HG02852 (cell line): Measurements from ENCODE around the gene TBX22.
"Not testable (repeated sequence)": the region's sequence is repeated elsewhere in the genome, so short reads cannot be mapped to it uniquely, and the experiment has no call there.

Experiments used
- ATAC-seq: cut with Tn5 transposase; IDR thresholded peaks from one replicate; pipeline ENCODE4 v1.9.1; 2021; ENCODE audit warnings: mild to moderate bottlenecking, moderate library complexity; ENCODE audit not compliant: unreplicated experiment

The TBX22 gene, protein sequence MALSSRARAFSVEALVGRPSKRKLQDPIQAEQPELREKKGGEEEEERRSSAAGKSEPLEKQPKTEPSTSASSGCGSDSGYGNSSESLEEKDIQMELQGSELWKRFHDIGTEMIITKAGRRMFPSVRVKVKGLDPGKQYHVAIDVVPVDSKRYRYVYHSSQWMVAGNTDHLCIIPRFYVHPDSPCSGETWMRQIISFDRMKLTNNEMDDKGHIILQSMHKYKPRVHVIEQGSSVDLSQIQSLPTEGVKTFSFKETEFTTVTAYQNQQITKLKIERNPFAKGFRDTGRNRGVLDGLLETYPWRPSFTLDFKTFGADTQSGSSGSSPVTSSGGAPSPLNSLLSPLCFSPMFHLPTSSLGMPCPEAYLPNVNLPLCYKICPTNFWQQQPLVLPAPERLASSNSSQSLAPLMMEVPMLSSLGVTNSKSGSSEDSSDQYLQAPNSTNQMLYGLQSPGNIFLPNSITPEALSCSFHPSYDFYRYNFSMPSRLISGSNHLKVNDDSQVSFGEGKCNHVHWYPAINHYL

GRCh38 chrX:80014141-80014940, at the start of gene TBX22:
TSS of gene TBX22 (plus strand) at chrX:80014753. CDS start at chrX:80022270, 7,517 bp downstream.
- ATAC-seq = no peak

GRCh38 chrX:79975605-79976004, 38.9 kb upstream of the TBX22 start:
- ATAC-seq = no peak

DNA sequence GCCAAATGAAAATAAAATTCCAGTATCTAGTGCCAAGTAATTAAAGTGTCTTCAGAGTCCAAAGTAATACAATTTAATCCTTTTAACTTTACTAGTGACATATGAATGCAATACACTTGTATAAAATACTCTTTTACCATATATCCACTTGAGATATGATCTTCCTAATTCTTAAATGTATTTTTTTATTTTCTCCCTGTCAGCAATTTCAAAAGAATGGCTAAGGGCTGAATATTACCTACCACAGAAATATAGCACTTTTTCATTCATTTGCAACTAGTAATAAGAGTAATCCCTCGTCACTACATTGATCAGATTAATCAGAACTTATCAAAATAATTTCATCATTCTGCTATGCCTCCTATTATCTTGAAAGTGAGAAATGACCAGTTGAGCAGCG, 10.1 kb upstream of the TBX22 start:
- ATAC-seq = no peak

DNA sequence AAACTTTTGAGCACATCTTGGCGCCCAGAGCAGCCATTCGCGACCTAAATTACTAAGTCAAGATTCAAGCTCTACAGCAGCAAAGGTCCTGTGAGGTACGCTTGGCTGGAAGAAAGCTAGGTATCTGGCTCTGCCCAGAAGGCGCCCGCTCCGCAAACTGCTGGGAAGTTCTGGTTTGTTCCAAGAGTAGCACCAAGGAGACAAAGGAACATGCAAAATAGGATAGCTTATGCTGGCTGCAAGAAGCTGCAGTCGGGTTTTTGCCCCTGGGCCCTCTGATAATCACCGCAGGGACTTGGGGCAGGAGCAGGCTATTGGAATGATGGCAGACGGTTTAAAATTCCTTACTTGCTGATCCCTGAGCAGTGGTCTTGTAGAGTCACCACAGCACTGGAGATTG, 3.0 kb upstream of the TBX22 start:
- ATAC-seq = no peak

- no peak for ATAC-seq
Observed at GRCh38 chrX:80016182-80016581, 1.6 kb downstream of the TBX22 start.

DNA sequence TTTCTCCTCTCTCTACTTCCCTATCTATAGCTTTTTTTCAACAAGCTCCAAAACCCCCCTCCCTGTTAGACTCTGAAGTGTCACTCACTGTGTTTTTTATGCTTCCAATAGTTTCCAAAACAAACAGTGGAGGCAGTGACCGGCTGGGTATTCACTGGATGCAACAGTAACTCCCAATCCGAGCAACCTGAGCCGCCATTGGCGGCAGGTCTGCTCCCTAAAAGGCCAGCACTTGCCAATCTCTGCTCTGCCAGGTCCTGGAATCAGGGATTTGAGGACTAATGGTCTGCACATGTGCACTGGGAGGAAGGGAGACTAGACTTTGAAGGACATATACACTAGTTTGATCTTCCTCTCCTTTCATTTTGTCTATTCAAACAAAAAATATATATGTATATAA, 7.1 kb downstream of the TBX22 start:
- no peak for ATAC-seq

- no peak for ATAC-seq
Observed at GRCh38 chrX:80022363-80023031, 7.9 kb downstream of the TBX22 start.

GRCh38 chrX:80026116-80026515, 11.6 kb downstream of the TBX22 start:
- no peak for ATAC-seq

DNA sequence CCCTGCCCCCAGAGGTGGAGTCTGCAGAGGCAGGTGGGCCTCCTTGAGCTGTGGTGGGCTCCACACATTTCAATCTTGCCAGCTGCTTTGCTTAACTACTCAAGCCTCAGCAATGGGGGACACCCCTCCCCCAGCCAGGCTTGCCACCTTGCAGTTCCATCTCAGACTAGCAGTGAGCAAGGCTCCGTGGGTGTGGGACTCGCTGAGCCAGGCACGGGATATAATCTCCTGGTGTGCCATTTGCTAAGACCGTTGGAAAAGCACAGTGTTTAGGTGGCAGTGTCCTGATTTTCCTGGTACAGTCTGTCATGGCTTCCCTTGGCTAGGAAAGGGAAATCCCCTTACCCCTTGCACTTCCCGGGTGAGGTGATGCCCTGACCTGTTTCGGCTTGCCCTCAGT, 51.6 kb downstream of the TBX22 start:
- ATAC-seq = not testable (repeated sequence)

GRCh38 chrX:80075625-80076024, 61.1 kb downstream of the TBX22 start:
- ATAC-seq = not testable (repeated sequence)
